ENCODE measurements around the gene ULK3. TPM values are rescaled to one million over a fixed set of nuclear protein-coding genes. Genes with fewer than 3 reads are reported as not detected.

Gene ULK3
- total RNA-seq, 4 donors from 2014 or later, result 39.0 to 56.5 (median 48.1) TPM

GRCh38 chr15:74825866-74826265 lies 17.1 kb downstream of the ULK3 start:
- TF ChIP-seq POLR2A (IDR thresholded peaks at IDR 0.05) (no peak), CTCF (IDR thresholded peaks at IDR 0.05 in 4 of 5, conservative IDR thresholded peaks at IDR 0.05 in 1 of 5) (no peak)
- ATAC-seq (no peak), DNase-seq (no peak)
- H3K27me3 ChIP-seq, result peaks cover 6 to 13% (median 7%) of the 10 kb centered on the region in 3 donors
- in situ Hi-C loops (cut with MboI; ENCODE audit: low sequenced_read_pairs in 4 of 4) (no loop called here), intact Hi-C loops (cut with DNase I; ENCODE audit: low total_unique reads) (no loop called here)
- H3K9me3 ChIP-seq, result no peaks in the 10 kb centered on the region
- no peaks in the 10 kb centered on the region for H3K36me3 ChIP-seq
- H3K27ac ChIP-seq, result no peak overlapping the region
- H3K4me3 ChIP-seq, result no peak overlapping the region
- H3K4me1 ChIP-seq, result peaks cover 0 to 2% of the 10 kb centered on the region in 2 donors

- intact Hi-C loops (cut with DNase I; ENCODE audit: low total_unique reads), result no loop called here
- Histone ChIP-seq H3K4me1 (no peaks in the 10 kb centered on the region), H3K27me3 (peaks cover 6 to 13% (median 7%) of the 10 kb centered on the region in 3 donors), H3K27ac (no peak overlapping the region), H3K36me3 (no peaks in the 10 kb centered on the region), H3K9me3 (no peaks in the 10 kb centered on the region), H3K4me3 (no peak overlapping the region)
- ATAC-seq, result no peak
- no peak for TF ChIP-seq POLR2A (IDR thresholded peaks at IDR 0.05)
- in situ Hi-C loops (cut with MboI; ENCODE audit: low sequenced_read_pairs in 4 of 4), result no loop called here
- no peak for DNase-seq
These were observed 18.0 kb downstream of the ULK3 start for GRCh38 chr15:74824976-74825375.

- Histone ChIP-seq H3K27me3 (peaks cover 6 to 13% (median 7%) of the 10 kb centered on the region in 3 donors), H3K4me1 (no peaks in the 10 kb centered on the region), H3K4me3 (no peak overlapping the region), H3K27ac (no peak overlapping the region), H3K9me3 (no peaks in the 10 kb centered on the region), H3K36me3 (no peaks in the 10 kb centered on the region)
- in situ Hi-C loops (cut with MboI; ENCODE audit: low sequenced_read_pairs in 4 of 4), result no loop called here
- ATAC-seq, result no peak
- no peak for TF ChIP-seq POLR2A (IDR thresholded peaks at IDR 0.05)
- TF ChIP-seq CTCF (IDR thresholded peaks at IDR 0.05 in 4 of 5, conservative IDR thresholded peaks at IDR 0.05 in 1 of 5), result no peak
- DNase-seq, result no peak
- intact Hi-C loops (cut with DNase I; ENCODE audit: low total_unique reads), result no loop called here
These were observed 19.6 kb downstream of the ULK3 start for GRCh38 chr15:74823324-74823723.

- ATAC-seq (no peak), DNase-seq (no peak)
- TF ChIP-seq CTCF (IDR thresholded peaks at IDR 0.05 in 4 of 5, conservative IDR thresholded peaks at IDR 0.05 in 1 of 5) (no peak), POLR2A (IDR thresholded peaks at IDR 0.05) (no peak)
- Histone ChIP-seq H3K4me1 (peaks cover 0 to 5% of the 10 kb centered on the region in 2 donors), H3K4me3 (no peak overlapping the region), H3K36me3 (no peaks in the 10 kb centered on the region), H3K27ac (no peak overlapping the region), H3K27me3 (peaks cover 6 to 7% (median 7%) of the 10 kb centered on the region in 3 donors), H3K9me3 (no peaks in the 10 kb centered on the region)
- in situ Hi-C loops (cut with MboI; ENCODE audit: low sequenced_read_pairs in 4 of 4) (no loop called here), intact Hi-C loops (cut with DNase I; ENCODE audit: low total_unique reads) (no loop called here)
These were observed 20.7 kb downstream of the ULK3 start for GRCh38 chr15:74822233-74822632.

GRCh38 chr15:74821790-74822158 lies 21.2 kb downstream of the ULK3 start:
- Histone ChIP-seq H3K9me3 (no peaks in the 10 kb centered on the region), H3K27me3 (peaks cover 2 to 3% (median 2%) of the 10 kb centered on the region in 3 donors), H3K4me1 (peaks cover 0 to 5% of the 10 kb centered on the region in 2 donors), H3K27ac (no peak overlapping the region), H3K4me3 (no peak overlapping the region), H3K36me3 (no peaks in the 10 kb centered on the region)
- in situ Hi-C loops (cut with MboI; ENCODE audit: low sequenced_read_pairs in 4 of 4), result no loop called here
- no peak for DNase-seq
- intact Hi-C loops (cut with DNase I; ENCODE audit: low total_unique reads), result no loop called here
- ATAC-seq, result no peak
- TF ChIP-seq POLR2A (IDR thresholded peaks at IDR 0.05), result no peak
- TF ChIP-seq CTCF (IDR thresholded peaks at IDR 0.05 in 4 of 5, conservative IDR thresholded peaks at IDR 0.05 in 1 of 5), result no peak
